ENCODE measurements around the gene NELL1.
A peak's percentile ranks its signal among the peaks of the same experiment; 100 is the strongest.

NELL1 gene

GRCh38 chr11:21056644-21057043, 387.3 kb downstream of the NELL1 start:
- H3K27ac ChIP-seq (ENCODE audit: low read length) = no peak overlapping the region
- H2AFZ ChIP-seq (ENCODE audit: low read depth, low read length) = no peak overlapping the region
- no peak overlapping the region for H3K4me3 ChIP-seq (ENCODE audit: low read depth in 1 of 2, low read length in 2 of 2)
- TF ChIP-seq CTCF (IDR thresholded peaks at IDR 0.05; ENCODE audit: borderline replicate concordance, extremely low read depth, low read length, poor library complexity, severe bottlenecking) (no peak), EZH2 (IDR thresholded peaks at IDR 0.05; ENCODE audit: borderline replicate concordance, low read depth, low read length, severe bottlenecking) (no peak)
- no peak overlapping the region for H3K9ac ChIP-seq (ENCODE audit: low read depth, low read length)
- DNase-seq = no peak
- H3K79me2 ChIP-seq (ENCODE audit: insufficient read depth, low read length) = no peaks in the 10 kb centered on the region
- H3K9me3 ChIP-seq (ENCODE audit: insufficient read depth, low read length, severe bottlenecking) = no peaks in the 10 kb centered on the region
- ATAC-seq (ENCODE audit: insufficient read depth, low read depth) = no peak
- H3K36me3 ChIP-seq (ENCODE audit: insufficient read depth, low read length) = no peaks in the 10 kb centered on the region
- H3K4me1 ChIP-seq (ENCODE audit: insufficient read depth, low read length) = no peaks in the 10 kb centered on the region
- no peaks in the 10 kb centered on the region for H3K27me3 ChIP-seq (ENCODE audit: insufficient read depth, low read length, poor library complexity)
- no peak overlapping the region for H3K4me2 ChIP-seq (ENCODE audit: insufficient read depth, low read length)
- H4K20me1 ChIP-seq (ENCODE audit: insufficient read depth, low read length) = no peaks in the 10 kb centered on the region

GRCh38 chr11:21059879-21060278, 390.5 kb downstream of the NELL1 start:
- H3K27ac ChIP-seq (ENCODE audit: low read length) = no peak overlapping the region
- no peaks in the 10 kb centered on the region for H3K9me3 ChIP-seq (ENCODE audit: insufficient read depth, low read length, severe bottlenecking)
- H3K9ac ChIP-seq (ENCODE audit: low read depth, low read length) = no peak overlapping the region
- H3K27me3 ChIP-seq (ENCODE audit: insufficient read depth, low read length, poor library complexity) = no peaks in the 10 kb centered on the region
- no peak overlapping the region for H3K4me2 ChIP-seq (ENCODE audit: insufficient read depth, low read length)
- TF ChIP-seq EZH2 (IDR thresholded peaks at IDR 0.05; ENCODE audit: borderline replicate concordance, low read depth, low read length, severe bottlenecking) (no peak), CTCF (IDR thresholded peaks at IDR 0.05; ENCODE audit: borderline replicate concordance, extremely low read depth, low read length, poor library complexity, severe bottlenecking) (no peak)
- no peak for ATAC-seq (ENCODE audit: insufficient read depth, low read depth)
- H2AFZ ChIP-seq (ENCODE audit: low read depth, low read length) = no peak overlapping the region
- no peaks in the 10 kb centered on the region for H3K79me2 ChIP-seq (ENCODE audit: insufficient read depth, low read length)
- no peaks in the 10 kb centered on the region for H3K4me1 ChIP-seq (ENCODE audit: insufficient read depth, low read length)
- H3K36me3 ChIP-seq (ENCODE audit: insufficient read depth, low read length) = no peaks in the 10 kb centered on the region
- H4K20me1 ChIP-seq (ENCODE audit: insufficient read depth, low read length) = no peaks in the 10 kb centered on the region
- H3K4me3 ChIP-seq (ENCODE audit: low read depth in 1 of 2, low read length in 2 of 2) = no peak overlapping the region
- no peak for DNase-seq

GRCh38 chr11:21066030-21066429, 396.6 kb downstream of the NELL1 start:
- H3K27me3 ChIP-seq (ENCODE audit: insufficient read depth, low read length, poor library complexity) = no peaks in the 10 kb centered on the region
- H4K20me1 ChIP-seq (ENCODE audit: insufficient read depth, low read length) = no peaks in the 10 kb centered on the region
- H3K4me1 ChIP-seq (ENCODE audit: insufficient read depth, low read length) = no peaks in the 10 kb centered on the region
- no peak overlapping the region for H3K27ac ChIP-seq (ENCODE audit: low read length)
- TF ChIP-seq EZH2 (IDR thresholded peaks at IDR 0.05; ENCODE audit: borderline replicate concordance, low read depth, low read length, severe bottlenecking) (no peak), CTCF (IDR thresholded peaks at IDR 0.05; ENCODE audit: borderline replicate concordance, extremely low read depth, low read length, poor library complexity, severe bottlenecking) (no peak)
- no peak overlapping the region for H3K9ac ChIP-seq (ENCODE audit: low read depth, low read length)
- 0 out of 2 replicates have a peak overlapping the region, but pooled peaks have one; percentile 0 for H3K4me2 ChIP-seq (ENCODE audit: insufficient read depth, low read length)
- H3K79me2 ChIP-seq (ENCODE audit: insufficient read depth, low read length) = no peaks in the 10 kb centered on the region
- DNase-seq (no peak), ATAC-seq (ENCODE audit: insufficient read depth, low read depth) (no peak)
- H3K4me3 ChIP-seq (ENCODE audit: low read depth in 1 of 2, low read length in 2 of 2) = no peak overlapping the region
- no peak overlapping the region for H2AFZ ChIP-seq (ENCODE audit: low read depth, low read length)
- no peaks in the 10 kb centered on the region for H3K36me3 ChIP-seq (ENCODE audit: insufficient read depth, low read length)
- no peaks in the 10 kb centered on the region for H3K9me3 ChIP-seq (ENCODE audit: insufficient read depth, low read length, severe bottlenecking)

- no peaks in the 10 kb centered on the region for H3K36me3 ChIP-seq (ENCODE audit: insufficient read depth, low read length)
- H3K4me1 ChIP-seq (ENCODE audit: insufficient read depth, low read length) = no peaks in the 10 kb centered on the region
- H3K27ac ChIP-seq (ENCODE audit: low read length) = no peak overlapping the region
These were observed 399.5 kb downstream of the NELL1 start for GRCh38 chr11:21068886-21069285.

More at GRCh38 chr11:21068886-21069285, 399.5 kb downstream of the NELL1 start:
- no peak for ATAC-seq (ENCODE audit: insufficient read depth, low read depth)
- H3K79me2 ChIP-seq (ENCODE audit: insufficient read depth, low read length) = no peaks in the 10 kb centered on the region
- H3K4me3 ChIP-seq (ENCODE audit: low read depth in 1 of 2, low read length in 2 of 2) = no peak overlapping the region
- no peak overlapping the region for H3K4me2 ChIP-seq (ENCODE audit: insufficient read depth, low read length)
- H3K27me3 ChIP-seq (ENCODE audit: insufficient read depth, low read length, poor library complexity) = no peaks in the 10 kb centered on the region
- H4K20me1 ChIP-seq (ENCODE audit: insufficient read depth, low read length) = no peaks in the 10 kb centered on the region
- H3K9me3 ChIP-seq (ENCODE audit: insufficient read depth, low read length, severe bottlenecking) = no peaks in the 10 kb centered on the region
- DNase-seq = no peak
- TF ChIP-seq CTCF (IDR thresholded peaks at IDR 0.05; ENCODE audit: borderline replicate concordance, extremely low read depth, low read length, poor library complexity, severe bottlenecking) = no peak
- no peak for TF ChIP-seq EZH2 (IDR thresholded peaks at IDR 0.05; ENCODE audit: borderline replicate concordance, low read depth, low read length, severe bottlenecking)
- H2AFZ ChIP-seq (ENCODE audit: low read depth, low read length) = no peak overlapping the region
- H3K9ac ChIP-seq (ENCODE audit: low read depth, low read length) = no peak overlapping the region
